B cell (primary cell): ENCODE measurements around the gene PLCL1. TPM values are rescaled to one million over a fixed set of nuclear protein-coding genes. Genes with fewer than 3 reads are reported as not detected.

Experiments used
- ATAC-seq: fragments of 200-7000 bp; cut with Tn5 transposase; one replicate; pipeline ENCODE4 v1.10.0; 2021; ENCODE audit warnings: low read depth, mild to moderate bottlenecking, moderate number of reproducible peaks, moderate library complexity
- CTCF ChIA-PET: fragments of 350-600 bp; sonication (Branson Sonifier 250); formaldehyde crosslinking; loops from one replicate; lab custom pipeline; 2021; ENCODE audit warnings: antibody characterized with exemption, inconsistent platforms; lab: Charles Lee
- POLR2A ChIA-PET: fragments of 350-600 bp; sonication (Branson Sonifier 250); formaldehyde crosslinking; loops from one replicate; lab custom pipeline; 2021; ENCODE audit warnings: antibody characterized with exemption; lab: Charles Lee
- DNase-seq: peaks from one replicate; pipeline ENCODE4 v3.0.0; 2013
- H2AFZ ChIP-seq: 2 replicates; pipeline ENCODE4 v1.6.1; 2012; ENCODE audit warnings: mild to moderate bottlenecking, low read depth, low read length; ENCODE audit not compliant: insufficient read depth, poor library complexity, severe bottlenecking
- H3K27ac ChIP-seq, 2 donors: 1 replicate in 1 of 2; 2 replicates in 1 of 2; pipeline ENCODE4 v1.5.1; 2012 to 2013; ENCODE audit warnings: low read length in 2 of 2, mild to moderate bottlenecking in 2 of 2, moderate library complexity in 1 of 2
- H3K27me3 ChIP-seq, 4 experiments: fragments of 200-600 bp in 1 of 4; sonication (generic) in 1 of 4; replicated peaks in 1 of 4; 1 replicate in 2 of 4; 2 replicates in 2 of 4; pipeline versions ENCODE4 v1.6.1 to v1.7.0; 2013 to 2016; ENCODE audit warnings: low read length in 3 of 4, mild to moderate bottlenecking in 2 of 4, mixed read lengths in 1 of 4, moderate library complexity in 1 of 4; ENCODE audit not compliant: insufficient read depth in 4 of 4, control insufficient read depth in 3 of 4; ENCODE audit errors: control extremely low read depth in 1 of 4
- H3K36me3 ChIP-seq, 2 experiments: replicated peaks in 1 of 2; 1 replicate in 1 of 2; 2 replicates in 1 of 2; pipeline versions ENCODE4 v1.6.1 to v1.7.1; 2013; ENCODE audit warnings: low read length in 1 of 2; ENCODE audit not compliant: insufficient read depth in 2 of 2, control insufficient read depth in 1 of 2; ENCODE audit errors: control extremely low read depth in 1 of 2, extremely low read depth in 1 of 2
- H3K4me1 ChIP-seq, 2 donors: fragments of 200-600 bp in 1 of 2; sonication (generic) in 1 of 2; 1 replicate in 1 of 2; 2 replicates in 1 of 2; pipeline versions ENCODE4 v1.5.1 to v1.6.1; 2013 to 2017; ENCODE audit warnings: low read length in 2 of 2; ENCODE audit not compliant: control insufficient read depth in 2 of 2, insufficient read depth in 2 of 2
- H3K4me2 ChIP-seq: replicated peaks from 2 replicates; pipeline ENCODE3; 2012; ENCODE audit warnings: mild to moderate bottlenecking, low read depth, low read length; ENCODE audit not compliant: poor library complexity, severe bottlenecking
- H3K4me3 ChIP-seq, 5 experiments: fragments of 200-600 bp in 1 of 5; sonication (generic) in 1 of 5; 1 replicate in 3 of 5; 2 replicates in 2 of 5; pipeline versions ENCODE4 v1.5.1 to v1.7.0; 2011 to 2016; ENCODE audit warnings: low read length in 4 of 5, mild to moderate bottlenecking in 4 of 5, low read depth in 2 of 5, control low read depth in 1 of 5, moderate library complexity in 1 of 5; ENCODE audit not compliant: insufficient read depth in 1 of 5; ENCODE audit errors: control extremely low read depth in 1 of 5, extremely low read depth in 1 of 5
- H3K79me2 ChIP-seq: fragments of 200-600 bp; sonication (generic); one replicate; pipeline ENCODE4 v1.6.0; 2016; ENCODE audit warnings: low read length; ENCODE audit not compliant: control insufficient read depth, insufficient read depth
- H3K9ac ChIP-seq: fragments of 200-600 bp; sonication (generic); 2 replicates; pipeline ENCODE4 v1.6.1; 2017; ENCODE audit warnings: mild to moderate bottlenecking, low read length, moderate library complexity
- H3K9me3 ChIP-seq, 3 donors: one replicate each; pipeline versions ENCODE4 v1.6.1 to v1.7.1; 2013; ENCODE audit warnings: low read length in 2 of 3; ENCODE audit not compliant: control insufficient read depth in 2 of 3, insufficient read depth in 1 of 3; ENCODE audit errors: control extremely low read depth in 1 of 3
- H4K20me1 ChIP-seq: 2 replicates; pipeline ENCODE4 v1.6.0; 2012; ENCODE audit warnings: mild to moderate bottlenecking, low read length; ENCODE audit not compliant: insufficient read depth, control insufficient read depth, poor library complexity, severe bottlenecking
- H3K27ac Mint-ChIP-seq: one replicate; pipeline ENCODE4 v1.8.0; 2021; ENCODE audit warnings: mixed read lengths
- H3K27me3 Mint-ChIP-seq: one replicate; pipeline ENCODE4 v1.8.0; 2021; ENCODE audit warnings: mixed read lengths
- H3K4me1 Mint-ChIP-seq: one replicate; pipeline ENCODE4 v1.8.0; 2021; ENCODE audit warnings: mixed read lengths
- H3K4me3 Mint-ChIP-seq: one replicate; pipeline ENCODE4 v1.8.0; 2021; ENCODE audit warnings: mixed read lengths
- H3K9me3 Mint-ChIP-seq: one replicate; pipeline ENCODE4 v1.8.0; 2022; ENCODE audit warnings: mixed read lengths; ENCODE audit not compliant: insufficient read depth
- EZH2 ChIP-seq: IDR thresholded peaks from 2 replicates; pipeline ENCODE4 v1.6.1; 2012; ENCODE audit warnings: borderline replicate concordance, low read depth, mild to moderate bottlenecking, moderate library complexity, low read length; ENCODE audit not compliant: insufficient read depth, poor library complexity, severe bottlenecking
- WGBS: methylation state at CpG from one replicate; pipeline ENCODE4 v1.1.5; 2013; ENCODE audit warnings: missing lambda C conversion rate; ENCODE audit not compliant: insufficient coverage; 5-methylcytosine and 5-hydroxymethylcytosine counted together
- intact Hi-C: fragments of 100-400 bp; cut with micrococcal nuclease; formaldehyde crosslinking; loops from one replicate; pipeline ENCODE4 v1.10.0; 2022
- polyA plus RNA-seq: library from polyadenylated mRNA; depleted of rRNA; stranded (reverse); fragments of >200 nt; gene quantifications from 2 replicates; pipeline ENCODE4 v1.2.3, GENCODE V29; 2012
- total RNA-seq, 2 donors: library from RNA; stranded (reverse); fragments of 120-200 nt in 1 of 2; gene quantifications; 1 replicate in 1 of 2; 2 replicates in 1 of 2; pipeline versions ENCODE4 v1.2.3 to v1.2.4, GENCODE V29; 2013 to 2022
- TF ChIP-seq, protein P1 (sequence below): fragments of 200-600 bp; IDR thresholded peaks from one replicate; pipeline ENCODE4 v1.8.0; 2022; ENCODE audit warnings: antibody characterized with exemption, mild to moderate bottlenecking

Gene PLCL1
- total and polyA plus RNA-seq, 2 donors (not counting 1 experiment from before 2014, with no cell fraction given), result 0.07 to 0.25 TPM

GRCh38 chr2:198059800-198060199, 255.4 kb downstream of the PLCL1 start:
- no peak overlapping the region for H2AFZ ChIP-seq

GRCh38 chr2:198060277-198060676, 255.9 kb downstream of the PLCL1 start:
- Histone ChIP-seq H4K20me1 (no peaks in the 10 kb centered on the region), H3K36me3 (no peaks in the 10 kb centered on the region), H2AFZ (no peak overlapping the region), H3K27ac (no peak overlapping the region), H3K27me3 (no peaks in the 10 kb centered on the region), H3K4me2 (no peak overlapping the region), H3K4me1 (no peaks in the 10 kb centered on the region), H3K4me3 (no peak overlapping the region), H3K79me2 (no peaks in the 10 kb centered on the region), H3K9me3 (no peaks in the 10 kb centered on the region), H3K9ac (no peak overlapping the region)
- H3K9me3 Mint-ChIP-seq, result no peaks in the 10 kb centered on the region
- no peak overlapping the region for H3K4me3 Mint-ChIP-seq
- CTCF ChIA-PET, result no interaction called here
- no peaks in the 10 kb centered on the region for H3K4me1 Mint-ChIP-seq
- H3K27ac Mint-ChIP-seq, result no peak overlapping the region
- WGBS, result no CpG with 5 or more reads among the region's 2 CpGs
- TF ChIP-seq, protein P1, sequence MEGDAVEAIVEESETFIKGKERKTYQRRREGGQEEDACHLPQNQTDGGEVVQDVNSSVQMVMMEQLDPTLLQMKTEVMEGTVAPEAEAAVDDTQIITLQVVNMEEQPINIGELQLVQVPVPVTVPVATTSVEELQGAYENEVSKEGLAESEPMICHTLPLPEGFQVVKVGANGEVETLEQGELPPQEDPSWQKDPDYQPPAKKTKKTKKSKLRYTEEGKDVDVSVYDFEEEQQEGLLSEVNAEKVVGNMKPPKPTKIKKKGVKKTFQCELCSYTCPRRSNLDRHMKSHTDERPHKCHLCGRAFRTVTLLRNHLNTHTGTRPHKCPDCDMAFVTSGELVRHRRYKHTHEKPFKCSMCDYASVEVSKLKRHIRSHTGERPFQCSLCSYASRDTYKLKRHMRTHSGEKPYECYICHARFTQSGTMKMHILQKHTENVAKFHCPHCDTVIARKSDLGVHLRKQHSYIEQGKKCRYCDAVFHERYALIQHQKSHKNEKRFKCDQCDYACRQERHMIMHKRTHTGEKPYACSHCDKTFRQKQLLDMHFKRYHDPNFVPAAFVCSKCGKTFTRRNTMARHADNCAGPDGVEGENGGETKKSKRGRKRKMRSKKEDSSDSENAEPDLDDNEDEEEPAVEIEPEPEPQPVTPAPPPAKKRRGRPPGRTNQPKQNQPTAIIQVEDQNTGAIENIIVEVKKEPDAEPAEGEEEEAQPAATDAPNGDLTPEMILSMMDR, result no peak
- TF ChIP-seq EZH2, result no peak
- POLR2A ChIA-PET, result no interaction called here
- H3K27me3 Mint-ChIP-seq, result no peaks in the 10 kb centered on the region
- DNase-seq (no peak), ATAC-seq (no peak)
- intact Hi-C loops, result no loop called here

More at GRCh38 chr2:198059800-198060199, 255.4 kb downstream of the PLCL1 start:
- no peak for TF ChIP-seq EZH2
- TF ChIP-seq, protein P1, result no peak
- no peaks in the 10 kb centered on the region for H3K9me3 Mint-ChIP-seq
- H4K20me1 ChIP-seq, result no peaks in the 10 kb centered on the region
- no peak overlapping the region for H3K4me3 ChIP-seq
- intact Hi-C loops, result no loop called here
- H3K27ac Mint-ChIP-seq, result no peak overlapping the region
- no peak overlapping the region for H3K27ac ChIP-seq
- H3K4me3 Mint-ChIP-seq, result no peak overlapping the region
- ATAC-seq (no peak), DNase-seq (no peak)
- H3K9me3 ChIP-seq, result no peaks in the 10 kb centered on the region
- H3K27me3 ChIP-seq, result no peaks in the 10 kb centered on the region
- H3K9ac ChIP-seq, result no peak overlapping the region
- no peaks in the 10 kb centered on the region for H3K36me3 ChIP-seq
- H3K27me3 Mint-ChIP-seq, result no peaks in the 10 kb centered on the region
- CTCF ChIA-PET, result no interaction called here
- no peak overlapping the region for H3K4me2 ChIP-seq
- no peaks in the 10 kb centered on the region for H3K4me1 Mint-ChIP-seq
- no peaks in the 10 kb centered on the region for H3K79me2 ChIP-seq
- POLR2A ChIA-PET, result no interaction called here
- 74% methylated on average over 7 of the region's 7 CpGs for WGBS
- no peaks in the 10 kb centered on the region for H3K4me1 ChIP-seq
